GF-D8 (cell line): ENCODE measurements around the gene ADAM12.

Source experiments
- DNase-seq: peaks from one replicate; lab custom pipeline; 2025; lab: John Stamatoyannopoulos, UW

The ADAM12 gene

GRCh38 chr10:126013489-126014281, 374.6 kb downstream of the ADAM12 start:
- DNase-seq, result no peak

- no peak for DNase-seq
Measured at GRCh38 chr10:126012485-126012884, 375.8 kb downstream of the ADAM12 start.

GRCh38 chr10:126011995-126012394, 376.3 kb downstream of the ADAM12 start:
- DNase-seq, result no peak

- DNase-seq, result no peak
Measured at GRCh38 chr10:126009650-126010049, 378.6 kb downstream of the ADAM12 start.

GRCh38 chr10:126006906-126007305, 381.4 kb downstream of the ADAM12 start:
- DNase-seq, result no peak

- DNase-seq, result no peak
Measured at GRCh38 chr10:126006264-126006663, 382.0 kb downstream of the ADAM12 start.

GRCh38 chr10:126004752-126005151, 383.5 kb downstream of the ADAM12 start:
- DNase-seq, result no peak

GRCh38 chr10:126001576-126001975, 386.7 kb downstream of the ADAM12 start:
- DNase-seq, result no peak

GRCh38 chr10:125999694-126000093, 388.6 kb downstream of the ADAM12 start:
- no peak for DNase-seq

GRCh38 chr10:125997586-125997985, 390.7 kb downstream of the ADAM12 start:
- no peak for DNase-seq

GRCh38 chr10:125995726-125996304, 392.5 kb downstream of the ADAM12 start:
- DNase-seq, result no peak

GRCh38 chr10:125994601-125995000, 393.7 kb downstream of the ADAM12 start:
- DNase-seq, result no peak

- no peak for DNase-seq
Measured at GRCh38 chr10:125992254-125992653, 396.0 kb downstream of the ADAM12 start.

- no peak for DNase-seq
Measured at GRCh38 chr10:125991392-125991791, 396.9 kb downstream of the ADAM12 start.

- no peak for DNase-seq
Measured at GRCh38 chr10:125990974-125991373, 397.3 kb downstream of the ADAM12 start.

GRCh38 chr10:125989791-125990190, 398.5 kb downstream of the ADAM12 start:
- no peak for DNase-seq

GRCh38 chr10:125985557-125986240, 402.6 kb downstream of the ADAM12 start:
- DNase-seq, result no peak

- DNase-seq, result no peak
Measured at GRCh38 chr10:125984865-125985495, 403.3 kb downstream of the ADAM12 start.

- DNase-seq, result no peak
Measured at GRCh38 chr10:125984346-125984745, 403.9 kb downstream of the ADAM12 start.

- DNase-seq, result no peak
Measured at GRCh38 chr10:125983656-125984055, 404.6 kb downstream of the ADAM12 start.

- DNase-seq, result no peak
Measured at GRCh38 chr10:125983161-125983560, 405.1 kb downstream of the ADAM12 start.

- DNase-seq, result peak; percentile 46
Measured at GRCh38 chr10:125982260-125982948, 405.9 kb downstream of the ADAM12 start.
